Measurements from ENCODE around the gene TRAM2. TPM values are rescaled to one million over a fixed set of nuclear protein-coding genes. Genes with fewer than 3 reads are reported as not detected.

Gene TRAM2
- total and polyA plus RNA-seq, 2 of the 8 experiments (the other 6 are each of a cell fraction or from before 2014, with no cell fraction given), result 9.0 to 21.4 TPM

GRCh38 chr6:52506476-52506875 lies 70.4 kb downstream of the TRAM2 start (continued):
- TF ChIP-seq ATF3 (IDR thresholded peaks at IDR 0.05; ENCODE audit: insufficient read depth, low read depth, low read length), result no peak
- no peak for TF ChIP-seq JUND (IDR thresholded peaks at IDR 0.05; ENCODE audit: low read length)
- TF ChIP-seq RAD21 (IDR thresholded peaks at IDR 0.05 in 1 of 2, conservative IDR thresholded peaks at IDR 0.05 in 1 of 2; ENCODE audit: low read depth in 2 of 2, low read length in 2 of 2), result no peak
- TF ChIP-seq TBP (IDR thresholded peaks at IDR 0.05; ENCODE audit: low read depth, low read length), result no peak
- no peak for TF ChIP-seq CHD2 (IDR thresholded peaks at IDR 0.05; ENCODE audit: low read length)
- TF ChIP-seq JUN (IDR thresholded peaks at IDR 0.05; ENCODE audit: low read depth, low read length), result no peak
- no peak for TF ChIP-seq POU5F1 (IDR thresholded peaks at IDR 0.05; ENCODE audit: low read depth, low read length)
